Testis (tissue), 2 donors: ENCODE data around the gene CACNG4.

Experiments used
- POLR2A ChIP-seq: fragments of 450-650 bp; IDR thresholded peaks from one replicate; pipeline ENCODE4 v1.6.1; 2017; ENCODE audit warnings: antibody characterized with exemption, mild to moderate bottlenecking, moderate library complexity
- TF ChIP-seq, protein P1 (sequence below), 3 experiments: fragments of 450-650 bp in 2 of 3; fragments of 200-600 bp in 1 of 3; sonication (generic) in 1 of 3; IDR thresholded peaks; one replicate each; pipeline ENCODE4 v1.5.1; 2016 to 2019; ENCODE audit warnings: antibody characterized with exemption in 3 of 3, mild to moderate bottlenecking in 2 of 3, moderate library complexity in 1 of 3

- TF ChIP-seq, protein P1, sequence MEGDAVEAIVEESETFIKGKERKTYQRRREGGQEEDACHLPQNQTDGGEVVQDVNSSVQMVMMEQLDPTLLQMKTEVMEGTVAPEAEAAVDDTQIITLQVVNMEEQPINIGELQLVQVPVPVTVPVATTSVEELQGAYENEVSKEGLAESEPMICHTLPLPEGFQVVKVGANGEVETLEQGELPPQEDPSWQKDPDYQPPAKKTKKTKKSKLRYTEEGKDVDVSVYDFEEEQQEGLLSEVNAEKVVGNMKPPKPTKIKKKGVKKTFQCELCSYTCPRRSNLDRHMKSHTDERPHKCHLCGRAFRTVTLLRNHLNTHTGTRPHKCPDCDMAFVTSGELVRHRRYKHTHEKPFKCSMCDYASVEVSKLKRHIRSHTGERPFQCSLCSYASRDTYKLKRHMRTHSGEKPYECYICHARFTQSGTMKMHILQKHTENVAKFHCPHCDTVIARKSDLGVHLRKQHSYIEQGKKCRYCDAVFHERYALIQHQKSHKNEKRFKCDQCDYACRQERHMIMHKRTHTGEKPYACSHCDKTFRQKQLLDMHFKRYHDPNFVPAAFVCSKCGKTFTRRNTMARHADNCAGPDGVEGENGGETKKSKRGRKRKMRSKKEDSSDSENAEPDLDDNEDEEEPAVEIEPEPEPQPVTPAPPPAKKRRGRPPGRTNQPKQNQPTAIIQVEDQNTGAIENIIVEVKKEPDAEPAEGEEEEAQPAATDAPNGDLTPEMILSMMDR (IDR thresholded peaks at IDR 0.05) = no peak
- TF ChIP-seq POLR2A = no peak
Measured at GRCh38 chr17:66934040-66934439, 30.5 kb upstream of the CACNG4 start.
